Endodermal cell (in vitro differentiated cells): ENCODE measurements around the gene TMBIM1. TPM values are rescaled to one million over a fixed set of nuclear protein-coding genes. Genes with fewer than 3 reads are reported as not detected.

Source experiments
- DNase-seq: peaks from one replicate; pipeline ENCODE4 v3.0.0-alpha.2; 2017
- H3K27ac ChIP-seq: 2 replicates; pipeline ENCODE4 v1.5.1; 2013; ENCODE audit warnings: mild to moderate bottlenecking, low read depth, low read length, moderate library complexity
- H3K27me3 ChIP-seq: 2 replicates; pipeline ENCODE4 v1.6.1; 2013; ENCODE audit warnings: mild to moderate bottlenecking, low read length, moderate library complexity; ENCODE audit not compliant: insufficient read depth, control insufficient read depth, poor library complexity, severe bottlenecking
- H3K36me3 ChIP-seq: 2 replicates; pipeline ENCODE4 v1.7.0; 2013; ENCODE audit warnings: mild to moderate bottlenecking, low read length, moderate library complexity; ENCODE audit not compliant: control insufficient read depth, insufficient read depth
- H3K4me1 ChIP-seq: one replicate; pipeline ENCODE4 v1.7.0; 2013; ENCODE audit warnings: low read length; ENCODE audit not compliant: control insufficient read depth, insufficient read depth
- H3K4me3 ChIP-seq: 2 replicates; pipeline ENCODE4 v1.5.1; 2013; ENCODE audit warnings: mild to moderate bottlenecking, low read length, moderate library complexity
- H3K9ac ChIP-seq: 2 replicates; pipeline ENCODE4 v1.6.1; 2013; ENCODE audit warnings: mild to moderate bottlenecking, low read length, moderate library complexity; ENCODE audit not compliant: poor library complexity, severe bottlenecking; ENCODE audit errors: extremely low read depth
- H3K9me3 ChIP-seq: 2 replicates; pipeline ENCODE4 v1.6.1; 2013; ENCODE audit warnings: mild to moderate bottlenecking, low read length, moderate library complexity; ENCODE audit not compliant: control insufficient read depth
- H3K27ac Mint-ChIP-seq: 2 replicates; pipeline ENCODE4 v1.8.0; 2020; ENCODE audit warnings: mixed read lengths
- H3K27me3 Mint-ChIP-seq: 2 replicates; pipeline ENCODE4 v1.8.0; 2021; ENCODE audit warnings: mild to moderate bottlenecking, mixed read lengths; ENCODE audit not compliant: insufficient read depth
- H3K36me3 Mint-ChIP-seq: 2 replicates; pipeline ENCODE4 v1.8.0; 2020; ENCODE audit warnings: low read depth, mixed read lengths
- H3K4me1 Mint-ChIP-seq: 2 replicates; pipeline ENCODE4 v1.8.0; 2020; ENCODE audit warnings: mixed read lengths
- H3K4me3 Mint-ChIP-seq: 2 replicates; pipeline ENCODE4 v1.8.0; 2020; ENCODE audit warnings: mild to moderate bottlenecking, moderate library complexity, mixed read lengths
- H3K9me3 Mint-ChIP-seq: 2 replicates; pipeline ENCODE4 v1.8.0; 2020; ENCODE audit warnings: mild to moderate bottlenecking, mixed read lengths
- CTCF ChIP-seq: fragments of 200-600 bp; sonication (generic); conservative IDR thresholded peaks from 2 replicates; pipeline ENCODE4 v1.5.0; 2021; ENCODE audit warnings: antibody characterized with exemption, mild to moderate bottlenecking
- WGBS, 2 experiments: methylation state at CpG; one replicate each; pipeline versions ENCODE4 v1.1.5 to v1.1.7; 2013; ENCODE audit warnings: missing lambda C conversion rate in 2 of 2, mixed read lengths in 1 of 2; ENCODE audit not compliant: insufficient coverage in 1 of 2, insufficient read length in 1 of 2; 5-methylcytosine and 5-hydroxymethylcytosine counted together
- total RNA-seq, 2 donors: library from RNA; stranded (reverse); fragmentation: NEBNext Ultra II Directional in 1 of 2; extraction: Animal tissue kit (Norgen Biotek cat#: 25700) in 1 of 2; gene quantifications; 2 replicates in 1 of 2; 3 replicates in 1 of 2; pipeline ENCODE4 v1.2.1, GENCODE V29; 2021

Gene TMBIM1
- total RNA-seq, 2 donors from 2014 or later: 50.7 to 53.8 TPM

- no peak for DNase-seq
- no peak overlapping the region for H3K9ac ChIP-seq
- no peak for TF ChIP-seq CTCF
- no peak overlapping the region for H3K27ac ChIP-seq
- H3K36me3 ChIP-seq: no peaks in the 10 kb centered on the region
- no peaks in the 10 kb centered on the region for H3K27me3 Mint-ChIP-seq
- H3K4me1 ChIP-seq: no peaks in the 10 kb centered on the region
- WGBS, 2 experiments: 94% methylated on average over 7 to 9 of the region's 9 CpGs
- H3K4me1 Mint-ChIP-seq: no peaks in the 10 kb centered on the region
- H3K27ac Mint-ChIP-seq: no peak overlapping the region
- no peaks in the 10 kb centered on the region for H3K9me3 Mint-ChIP-seq
- H3K9me3 ChIP-seq: no peaks in the 10 kb centered on the region
- H3K27me3 ChIP-seq: no peaks in the 10 kb centered on the region
- H3K36me3 Mint-ChIP-seq: peaks cover 2% of the 10 kb centered on the region
- no peak overlapping the region for H3K4me3 ChIP-seq
- H3K4me3 Mint-ChIP-seq: no peak overlapping the region
Observed at GRCh38 chr2:218340656-218341055, 48.4 kb upstream of the TMBIM1 start.

DNA sequence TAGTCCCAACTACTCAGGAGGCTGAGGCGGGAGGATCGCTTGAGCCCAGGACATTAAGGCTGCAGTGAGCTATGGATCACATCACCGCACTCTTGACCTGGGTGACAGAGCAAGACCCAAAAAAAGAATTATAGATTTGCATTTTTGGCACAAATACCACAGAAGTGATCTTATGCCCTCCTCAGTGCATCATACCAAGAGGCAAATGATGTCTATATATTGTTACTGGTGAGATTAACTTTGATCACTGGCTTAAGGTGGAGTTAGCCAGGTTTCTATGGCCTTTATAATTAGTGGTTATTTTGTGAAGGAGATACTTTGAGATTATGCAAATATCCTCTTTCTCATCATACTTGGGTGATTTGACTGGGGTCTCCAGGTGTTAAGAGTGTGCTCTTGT lies 42.2 kb upstream of the TMBIM1 start:
- H3K9ac ChIP-seq: no peak overlapping the region
- peaks cover 12% of the 10 kb centered on the region for H3K4me1 Mint-ChIP-seq
- no peaks in the 10 kb centered on the region for H3K36me3 Mint-ChIP-seq
- H3K4me3 ChIP-seq: no peak overlapping the region
- H3K9me3 ChIP-seq: no peaks in the 10 kb centered on the region
- no peak overlapping the region for H3K27ac Mint-ChIP-seq
- no peaks in the 10 kb centered on the region for H3K36me3 ChIP-seq
- no peak for DNase-seq
- H3K27me3 ChIP-seq: no peaks in the 10 kb centered on the region
- H3K27ac ChIP-seq: no peak overlapping the region
- no peak overlapping the region for H3K4me3 Mint-ChIP-seq
- TF ChIP-seq CTCF: no peak
- no peaks in the 10 kb centered on the region for H3K27me3 Mint-ChIP-seq
- WGBS, 2 experiments: 84 to 91% methylated on average over 3 of the region's 3 CpGs
- H3K9me3 Mint-ChIP-seq: no peaks in the 10 kb centered on the region
- no peaks in the 10 kb centered on the region for H3K4me1 ChIP-seq

DNA sequence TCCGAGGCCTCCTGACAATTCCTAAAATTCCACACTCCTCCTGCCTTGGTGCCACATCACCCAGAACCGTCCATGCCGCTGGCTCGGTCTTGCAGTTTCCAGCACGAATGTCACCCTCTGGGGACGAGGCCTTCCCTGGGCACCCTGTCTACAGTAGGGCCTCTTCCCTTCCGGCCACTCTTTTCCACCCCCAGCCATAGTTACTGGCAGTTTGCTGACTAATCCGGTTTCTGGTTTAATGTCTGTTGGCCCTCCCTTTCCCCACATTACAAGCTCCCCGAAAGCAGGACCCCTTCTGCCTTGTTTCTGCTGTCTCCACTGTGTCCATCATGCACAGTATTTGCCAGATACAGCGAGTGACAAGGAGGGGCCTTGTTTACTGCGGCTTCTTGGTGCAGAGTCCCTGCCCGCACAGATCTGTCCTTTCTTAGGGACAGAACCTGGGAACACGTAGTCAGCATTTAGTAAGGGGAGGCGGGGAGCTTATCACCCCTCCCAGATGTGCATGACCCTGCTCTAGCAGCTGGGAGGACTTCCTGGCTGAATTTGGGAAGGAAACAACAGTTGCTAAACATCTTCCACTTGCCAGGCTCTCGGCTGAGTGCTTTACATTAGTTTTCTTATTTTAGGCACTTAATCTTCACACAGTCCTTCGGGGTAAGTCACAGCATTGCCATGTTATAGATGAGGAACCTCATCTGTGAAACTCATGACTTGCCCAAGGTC lies 40.8 kb upstream of the TMBIM1 start:
- H3K27me3 Mint-ChIP-seq: no peaks in the 10 kb centered on the region
- TF ChIP-seq CTCF: no peak
- no peaks in the 10 kb centered on the region for H3K36me3 Mint-ChIP-seq
- peak overlapping the region; percentile 77 for H3K27ac Mint-ChIP-seq
- no peaks in the 10 kb centered on the region for H3K27me3 ChIP-seq
- 85 to 88% methylated on average over 12 to 16 of the region's 16 CpGs for WGBS, 2 experiments
- H3K36me3 ChIP-seq: no peaks in the 10 kb centered on the region
- no peak overlapping the region for H3K4me3 ChIP-seq
- H3K4me1 ChIP-seq: no peaks in the 10 kb centered on the region
- H3K4me1 Mint-ChIP-seq: peaks cover 12% of the 10 kb centered on the region
- no peak overlapping the region for H3K4me3 Mint-ChIP-seq
- no peaks in the 10 kb centered on the region for H3K9me3 ChIP-seq
- peak; percentile 42 for DNase-seq
- H3K9ac ChIP-seq: no peak overlapping the region
- H3K27ac ChIP-seq: no peak overlapping the region
- H3K9me3 Mint-ChIP-seq: no peaks in the 10 kb centered on the region
